HG03432 (cell line): ENCODE data around the gene RAB6A.
"Not testable (repeated sequence)": the region's sequence is repeated elsewhere in the genome, so short reads cannot be mapped to it uniquely, and the experiment has no call there.

Source experiments
- ATAC-seq: cut with Tn5 transposase; IDR thresholded peaks from one replicate; pipeline ENCODE4 v1.9.1; 2021; ENCODE audit warnings: mild to moderate bottlenecking, moderate library complexity; ENCODE audit not compliant: unreplicated experiment

Gene RAB6A

GRCh38 chr11:73729594-73730206 is 31.2 kb downstream of the RAB6A start:
- no peak for ATAC-seq

- no peak for ATAC-seq
These were observed 32.9 kb downstream of the RAB6A start for GRCh38 chr11:73728000-73728399.

- ATAC-seq: no peak
These were observed 34.0 kb downstream of the RAB6A start for GRCh38 chr11:73726825-73727224.

- no peak for ATAC-seq
These were observed 43.7 kb downstream of the RAB6A start for GRCh38 chr11:73717136-73717535.

- ATAC-seq: no peak
These were observed 44.5 kb downstream of the RAB6A start for GRCh38 chr11:73716153-73717056.

GRCh38 chr11:73715541-73715940 is 45.3 kb downstream of the RAB6A start:
- no peak for ATAC-seq

GRCh38 chr11:73710964-73711363 is 49.9 kb downstream of the RAB6A start:
- no peak for ATAC-seq

- ATAC-seq: no peak
These were observed 55.8 kb downstream of the RAB6A start for GRCh38 chr11:73705053-73705452.

GRCh38 chr11:73693899-73694525 is 66.9 kb downstream of the RAB6A start:
- no peak for ATAC-seq

GRCh38 chr11:73680687-73681086 is 80.2 kb downstream of the RAB6A start:
- ATAC-seq: no peak

GRCh38 chr11:73676552-73676951 is 84.3 kb downstream of the RAB6A start:
- not testable (repeated sequence) for ATAC-seq

GRCh38 chr11:73671701-73672100 is 89.2 kb downstream of the RAB6A start:
- ATAC-seq: no peak

GRCh38 chr11:73670808-73671207 is 90.1 kb downstream of the RAB6A start:
- no peak for ATAC-seq

- ATAC-seq: no peak
These were observed 93.0 kb downstream of the RAB6A start for GRCh38 chr11:73667891-73668290.

GRCh38 chr11:73664877-73665276 is 96.0 kb downstream of the RAB6A start:
- ATAC-seq: no peak

GRCh38 chr11:73663604-73664495 is 97.0 kb downstream of the RAB6A start:
- no peak for ATAC-seq

GRCh38 chr11:73662445-73663157 is 98.3 kb downstream of the RAB6A start:
- no peak for ATAC-seq

- peak; percentile 73 for ATAC-seq
These were observed 99.7 kb downstream of the RAB6A start for GRCh38 chr11:73661035-73661628.

- ATAC-seq: peak; percentile 8
These were observed 100.3 kb downstream of the RAB6A start for GRCh38 chr11:73660497-73661034.
